ENCODE data around the gene SLC25A5. TPM values are rescaled to one million over a fixed set of nuclear protein-coding genes. Genes with fewer than 3 reads are reported as not detected.
A peak's percentile ranks its signal among the peaks of the same experiment; 100 is the strongest.

Gene SLC25A5
- total and polyA plus RNA-seq, 2 experiments from 2014 or later: 104 to 150 TPM

GRCh38 chrX:119468551-119469312 lies 488 bp downstream of the SLC25A5 start:
- Histone ChIP-seq H3K36me3 (ENCODE audit: low read depth) (peaks cover 10% of the 10 kb centered on the region), H3K4me2 (ENCODE audit: unreplicated experiment) (peak overlapping the region; percentile 92), H3K9me2 (ENCODE audit: insufficient read depth) (no peaks in the 10 kb centered on the region), H4K20me1 (ENCODE audit: insufficient read depth) (no peaks in the 10 kb centered on the region), H3K4me3 (peak overlapping the region; percentile 99), H3K4me1 (ENCODE audit: insufficient read depth) (no peaks in the 10 kb centered on the region), H3K27me3 (replicated peaks; ENCODE audit: insufficient read depth) (no peaks in the 10 kb centered on the region), H2AFZ (peak overlapping the region; percentile 77), H3F3A (ENCODE audit: insufficient read depth) (no peaks in the 10 kb centered on the region), H3K79me2 (ENCODE audit: insufficient read depth) (peaks cover 7% of the 10 kb centered on the region; the same call in 1 of the 2 replicates), H3K9me3 (ENCODE audit: low read depth) (no peaks in the 10 kb centered on the region), H3K9ac (peak overlapping the region; percentile 94), H3K27ac (peak overlapping the region; percentile 80)
- no peak for TF ChIP-seq EZH2phosphoT487 (IDR thresholded peaks at IDR 0.05; ENCODE audit: insufficient read depth, low read depth)
- TF ChIP-seq EZH2 (IDR thresholded peaks at IDR 0.05; ENCODE audit: insufficient read depth, poor library complexity, severe bottlenecking): no peak
- in situ Hi-C loops (cut with MboI): no loop called here
- DNase-seq: peak; percentile 90
- WGBS, 2 experiments (ENCODE audit: low coverage in 1 of 2, low lambda C conversion rate in 2 of 2, missing lambda C conversion rate in 2 of 2): 0 to 2% methylated on average over 36 to 55 of the region's 78 CpGs

GRCh38 chrX:119469313-119469635 lies 1.0 kb downstream of the SLC25A5 start:
- Histone ChIP-seq H3F3A (ENCODE audit: insufficient read depth) (no peaks in the 10 kb centered on the region), H3K4me2 (ENCODE audit: unreplicated experiment) (peak overlapping the region; percentile 92), H3K27ac (no peak overlapping the region), H3K36me3 (ENCODE audit: low read depth) (peaks cover 10% of the 10 kb centered on the region), H3K9me3 (ENCODE audit: low read depth) (no peaks in the 10 kb centered on the region), H3K4me1 (ENCODE audit: insufficient read depth) (no peaks in the 10 kb centered on the region), H3K79me2 (ENCODE audit: insufficient read depth) (peaks cover 7% of the 10 kb centered on the region; the same call in 1 of the 2 replicates), H3K4me3 (peak overlapping the region; percentile 99), H3K9ac (peak overlapping the region; percentile 94), H2AFZ (no peak overlapping the region), H4K20me1 (ENCODE audit: insufficient read depth) (no peaks in the 10 kb centered on the region), H3K27me3 (replicated peaks; ENCODE audit: insufficient read depth) (no peaks in the 10 kb centered on the region), H3K9me2 (ENCODE audit: insufficient read depth) (no peaks in the 10 kb centered on the region)
- WGBS, 2 experiments (ENCODE audit: low coverage in 1 of 2, low lambda C conversion rate in 2 of 2, missing lambda C conversion rate in 2 of 2): 6 to 12% methylated on average over 2 of the region's 8 CpGs
- DNase-seq: no peak
- in situ Hi-C loops (cut with MboI): no loop called here
- no peak for TF ChIP-seq EZH2phosphoT487 (IDR thresholded peaks at IDR 0.05; ENCODE audit: insufficient read depth, low read depth)
- TF ChIP-seq EZH2 (IDR thresholded peaks at IDR 0.05; ENCODE audit: insufficient read depth, poor library complexity, severe bottlenecking): no peak

GRCh38 chrX:119474615-119475388 lies 6.6 kb downstream of the SLC25A5 start:
- no peak overlapping the region for H3K4me2 ChIP-seq (ENCODE audit: unreplicated experiment)

GRCh38 chrX:119475389-119476101 lies 7.3 kb downstream of the SLC25A5 start:
- peaks cover 10% of the 10 kb centered on the region for H3K36me3 ChIP-seq (ENCODE audit: low read depth)
- in situ Hi-C loops (cut with MboI): no loop called here
- H4K20me1 ChIP-seq (ENCODE audit: insufficient read depth): no peaks in the 10 kb centered on the region
- no peaks in the 10 kb centered on the region for H3K9me3 ChIP-seq (ENCODE audit: low read depth)
- H3K79me2 ChIP-seq (ENCODE audit: insufficient read depth): no peaks in the 10 kb centered on the region
- H3K27me3 ChIP-seq (replicated peaks; ENCODE audit: insufficient read depth): no peaks in the 10 kb centered on the region
- DNase-seq: peak; percentile 72
- WGBS, 2 experiments (ENCODE audit: low coverage in 1 of 2, low lambda C conversion rate in 2 of 2, missing lambda C conversion rate in 2 of 2): 28 to 35% methylated on average over 9 to 11 of the region's 11 CpGs
- H3F3A ChIP-seq (ENCODE audit: insufficient read depth): peaks cover 20% of the 10 kb centered on the region
- H3K9me2 ChIP-seq (ENCODE audit: insufficient read depth): no peaks in the 10 kb centered on the region
- TF ChIP-seq EZH2phosphoT487 (IDR thresholded peaks at IDR 0.05; ENCODE audit: insufficient read depth, low read depth) (no peak), EZH2 (IDR thresholded peaks at IDR 0.05; ENCODE audit: insufficient read depth, poor library complexity, severe bottlenecking) (no peak)
- no peak overlapping the region for H2AFZ ChIP-seq
- H3K4me3 ChIP-seq: no peak overlapping the region
- H3K27ac ChIP-seq: no peak overlapping the region
- no peak overlapping the region for H3K9ac ChIP-seq
- peaks cover 13% of the 10 kb centered on the region; the same call in 1 of the 2 replicates for H3K4me1 ChIP-seq (ENCODE audit: insufficient read depth)
- H3K4me2 ChIP-seq (ENCODE audit: unreplicated experiment): no peak overlapping the region

More at GRCh38 chrX:119474615-119475388, 6.6 kb downstream of the SLC25A5 start:
- Histone ChIP-seq H3K9ac (no peak overlapping the region), H2AFZ (no peak overlapping the region), H3K27me3 (replicated peaks; ENCODE audit: insufficient read depth) (no peaks in the 10 kb centered on the region), H3K36me3 (ENCODE audit: low read depth) (peaks cover 10% of the 10 kb centered on the region), H3F3A (ENCODE audit: insufficient read depth) (peaks cover 20% of the 10 kb centered on the region), H4K20me1 (ENCODE audit: insufficient read depth) (no peaks in the 10 kb centered on the region), H3K9me3 (ENCODE audit: low read depth) (no peaks in the 10 kb centered on the region), H3K27ac (no peak overlapping the region), H3K4me3 (no peak overlapping the region), H3K4me1 (ENCODE audit: insufficient read depth) (peaks cover 13% of the 10 kb centered on the region; the same call in 1 of the 2 replicates), H3K9me2 (ENCODE audit: insufficient read depth) (no peaks in the 10 kb centered on the region), H3K79me2 (ENCODE audit: insufficient read depth) (peaks cover under 1% of the 10 kb centered on the region; the same call in 1 of the 2 replicates)
- in situ Hi-C loops (cut with MboI): no loop called here
- DNase-seq: no peak
- 70 to 74% methylated on average over 23 of the region's 23 CpGs for WGBS, 2 experiments (ENCODE audit: low coverage in 1 of 2, low lambda C conversion rate in 2 of 2, missing lambda C conversion rate in 2 of 2)
- TF ChIP-seq EZH2phosphoT487 (IDR thresholded peaks at IDR 0.05; ENCODE audit: insufficient read depth, low read depth) (no peak), EZH2 (IDR thresholded peaks at IDR 0.05; ENCODE audit: insufficient read depth, poor library complexity, severe bottlenecking) (no peak)
